KMS-11 (cell line): ENCODE results near the gene MYO15B.

ENCODE experiments used
- H2AFZ ChIP-seq: fragments of 200-600 bp; sonication (generic); 2 replicates; pipeline ENCODE4 v1.6.1; 2016; ENCODE audit warnings: antibody characterized with exemption, mixed run types, low read depth
- H3K27ac ChIP-seq: fragments of 200-600 bp; sonication (generic); 2 replicates; pipeline ENCODE4 v1.6.1; 2016; ENCODE audit warnings: mild to moderate bottlenecking, mixed run types
- H3K27me3 ChIP-seq: fragments of 200-600 bp; sonication (generic); 2 replicates; pipeline ENCODE4 v1.6.1; 2017; ENCODE audit warnings: mild to moderate bottlenecking, low read depth, mixed run types, moderate library complexity; ENCODE audit not compliant: insufficient read depth
- H3K36me3 ChIP-seq: fragments of 200-600 bp; sonication (generic); 2 replicates; pipeline ENCODE4 v1.6.1; 2017; ENCODE audit warnings: mild to moderate bottlenecking, mixed run types; ENCODE audit not compliant: insufficient read depth
- H3K4me1 ChIP-seq: fragments of 200-600 bp; sonication (generic); 2 replicates; pipeline ENCODE4 v1.6.1; 2016; ENCODE audit warnings: mild to moderate bottlenecking, low read depth, mixed run types; ENCODE audit not compliant: poor library complexity, severe bottlenecking
- H3K4me2 ChIP-seq: fragments of 200-600 bp; sonication (generic); 2 replicates; pipeline ENCODE4 v1.7.0; 2016; ENCODE audit warnings: mild to moderate bottlenecking, mixed run types
- H3K4me3 ChIP-seq: fragments of 200-600 bp; sonication (generic); IDR thresholded peaks from 2 replicates; pipeline ENCODE4 v1.6.1; 2017; ENCODE audit warnings: low read depth, low read length, mixed read lengths; ENCODE audit not compliant: insufficient read depth
- H3K79me2 ChIP-seq: fragments of 200-600 bp; sonication (generic); 2 replicates; pipeline ENCODE4 v1.6.1; 2016; ENCODE audit warnings: low read depth, mixed run types; ENCODE audit not compliant: insufficient read depth
- H3K9ac ChIP-seq: fragments of 200-600 bp; sonication (generic); 2 replicates; pipeline ENCODE4 v1.6.1; 2016; ENCODE audit warnings: mild to moderate bottlenecking, mixed run types
- H4K20me1 ChIP-seq: fragments of 200-600 bp; sonication (generic); 2 replicates; pipeline ENCODE4 v1.6.1; 2016; ENCODE audit warnings: mild to moderate bottlenecking, mixed run types; ENCODE audit not compliant: insufficient read depth
- TF ChIP-seq, protein P1 (sequence below): fragments of 200-600 bp; sonication (generic); conservative IDR thresholded peaks from 2 replicates; pipeline ENCODE4 v1.6.1; 2017; ENCODE audit warnings: low read depth, mild to moderate bottlenecking, antibody characterized with exemption, low read length, moderate library complexity, mixed read lengths

The MYO15B gene

DNA sequence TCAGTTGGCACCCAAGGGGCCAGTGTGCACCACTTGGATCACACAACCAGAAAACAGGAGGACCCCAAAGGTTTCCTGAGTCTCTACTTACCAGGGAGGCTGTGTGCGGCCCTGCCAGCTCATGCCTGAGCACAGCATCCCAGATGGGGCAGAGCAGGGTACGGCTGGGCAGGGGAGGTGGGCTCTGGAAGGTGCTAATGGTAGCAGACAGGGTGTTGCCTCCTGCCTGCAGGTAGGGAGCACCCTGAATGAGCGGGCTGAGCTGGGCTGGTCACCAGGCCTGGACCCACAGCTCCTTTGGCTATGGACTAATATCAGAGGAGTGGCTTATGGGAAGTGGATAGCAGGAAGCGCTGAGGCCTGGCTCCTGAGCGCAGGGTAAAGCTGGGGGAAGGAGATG is 64.7 kb downstream of the MYO15B start:
- no peak overlapping the region for H3K4me3 ChIP-seq
- TF ChIP-seq, protein P1, sequence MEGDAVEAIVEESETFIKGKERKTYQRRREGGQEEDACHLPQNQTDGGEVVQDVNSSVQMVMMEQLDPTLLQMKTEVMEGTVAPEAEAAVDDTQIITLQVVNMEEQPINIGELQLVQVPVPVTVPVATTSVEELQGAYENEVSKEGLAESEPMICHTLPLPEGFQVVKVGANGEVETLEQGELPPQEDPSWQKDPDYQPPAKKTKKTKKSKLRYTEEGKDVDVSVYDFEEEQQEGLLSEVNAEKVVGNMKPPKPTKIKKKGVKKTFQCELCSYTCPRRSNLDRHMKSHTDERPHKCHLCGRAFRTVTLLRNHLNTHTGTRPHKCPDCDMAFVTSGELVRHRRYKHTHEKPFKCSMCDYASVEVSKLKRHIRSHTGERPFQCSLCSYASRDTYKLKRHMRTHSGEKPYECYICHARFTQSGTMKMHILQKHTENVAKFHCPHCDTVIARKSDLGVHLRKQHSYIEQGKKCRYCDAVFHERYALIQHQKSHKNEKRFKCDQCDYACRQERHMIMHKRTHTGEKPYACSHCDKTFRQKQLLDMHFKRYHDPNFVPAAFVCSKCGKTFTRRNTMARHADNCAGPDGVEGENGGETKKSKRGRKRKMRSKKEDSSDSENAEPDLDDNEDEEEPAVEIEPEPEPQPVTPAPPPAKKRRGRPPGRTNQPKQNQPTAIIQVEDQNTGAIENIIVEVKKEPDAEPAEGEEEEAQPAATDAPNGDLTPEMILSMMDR, result no peak
- no peaks in the 10 kb centered on the region for H3K4me1 ChIP-seq
- H3K27me3 ChIP-seq, result no peaks in the 10 kb centered on the region
- no peak overlapping the region for H3K4me2 ChIP-seq
- H3K9ac ChIP-seq, result no peak overlapping the region
- no peak overlapping the region for H3K27ac ChIP-seq
- no peaks in the 10 kb centered on the region for H3K36me3 ChIP-seq
- H2AFZ ChIP-seq, result no peak overlapping the region
- H3K79me2 ChIP-seq, result no peaks in the 10 kb centered on the region
- H4K20me1 ChIP-seq, result no peaks in the 10 kb centered on the region

DNA sequence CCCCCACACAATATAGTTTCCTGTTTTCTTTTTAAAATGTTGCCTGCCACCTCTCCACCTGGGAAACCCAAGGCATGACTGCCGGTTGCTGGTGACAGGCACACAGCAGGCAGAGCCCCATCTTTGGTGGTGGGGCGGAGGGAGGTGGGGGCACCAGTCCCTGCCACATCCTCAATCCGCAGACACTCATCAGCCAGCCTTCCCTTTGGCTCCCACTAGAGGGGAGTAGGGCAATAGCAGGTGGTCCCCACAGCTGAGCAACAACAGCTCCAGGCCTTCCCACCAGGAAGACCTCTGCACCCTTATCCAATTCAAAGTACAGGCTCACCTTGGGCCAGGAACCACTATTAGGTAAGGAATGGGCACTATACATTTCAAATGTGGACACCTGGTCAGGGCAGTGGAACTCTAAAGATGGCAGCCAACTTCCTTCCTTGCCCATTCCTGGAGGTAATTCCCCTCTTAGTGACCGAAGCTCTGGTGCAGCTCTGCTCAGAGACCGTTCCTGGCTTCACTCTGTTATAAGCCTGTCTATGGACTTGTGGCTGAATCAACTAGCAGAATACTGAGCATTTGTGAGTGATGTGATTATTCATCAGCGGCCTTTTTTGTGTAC is 65.4 kb downstream of the MYO15B start:
- no peak overlapping the region for H3K4me2 ChIP-seq
- no peaks in the 10 kb centered on the region for H4K20me1 ChIP-seq
- H3K79me2 ChIP-seq, result no peaks in the 10 kb centered on the region
- H2AFZ ChIP-seq, result no peak overlapping the region
- no peaks in the 10 kb centered on the region for H3K27me3 ChIP-seq
- no peak overlapping the region for H3K9ac ChIP-seq
- no peak overlapping the region for H3K4me3 ChIP-seq
- no peaks in the 10 kb centered on the region for H3K4me1 ChIP-seq
- TF ChIP-seq, protein P1, result peak; percentile 85
- no peak overlapping the region for H3K27ac ChIP-seq
- no peaks in the 10 kb centered on the region for H3K36me3 ChIP-seq

DNA sequence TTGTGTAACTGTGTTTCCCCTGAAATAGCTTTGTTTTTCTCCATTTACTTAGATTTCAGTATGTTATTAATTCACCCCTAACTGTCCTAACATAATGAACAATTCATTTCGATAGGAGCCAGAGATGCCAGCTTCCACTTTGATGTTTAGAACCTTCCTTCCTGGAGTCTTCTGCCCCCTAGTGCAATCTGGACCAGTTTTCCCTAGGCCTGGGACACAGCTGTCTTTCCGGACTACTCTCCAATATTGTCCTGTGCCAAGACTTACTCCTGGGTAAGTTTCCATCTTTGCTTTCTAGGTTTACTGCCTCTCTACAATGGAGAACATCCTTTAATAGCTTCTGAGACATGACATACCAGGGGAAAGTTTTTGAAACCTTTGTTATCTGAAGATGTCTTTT is 66.6 kb downstream of the MYO15B start:
- Histone ChIP-seq H4K20me1 (no peaks in the 10 kb centered on the region), H3K9ac (no peak overlapping the region), H3K36me3 (no peaks in the 10 kb centered on the region), H3K27ac (no peak overlapping the region), H3K4me2 (no peak overlapping the region), H3K4me3 (no peak overlapping the region), H3K79me2 (no peaks in the 10 kb centered on the region), H3K4me1 (no peaks in the 10 kb centered on the region), H3K27me3 (no peaks in the 10 kb centered on the region), H2AFZ (no peak overlapping the region)
- TF ChIP-seq, protein P1, result no peak

DNA sequence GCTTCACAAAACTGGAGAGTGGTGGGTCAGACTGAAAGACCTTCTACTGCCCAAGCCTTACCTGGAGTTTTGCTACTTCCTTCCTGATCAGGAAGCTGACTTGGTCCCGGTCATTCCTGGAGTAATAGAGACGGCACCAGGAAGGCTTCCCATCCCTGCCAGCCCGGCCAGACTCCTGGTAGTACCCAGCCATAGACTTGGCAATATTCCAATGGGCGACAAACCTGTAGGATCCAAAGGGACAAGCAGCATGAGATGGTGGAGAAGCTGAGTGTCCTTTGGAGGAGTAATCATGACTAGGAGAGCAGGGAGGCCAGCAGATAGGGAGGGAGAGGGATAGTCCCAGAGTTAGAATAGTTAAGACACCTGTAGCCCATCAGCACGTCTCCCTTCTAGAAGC is 70.6 kb downstream of the MYO15B start:
- Histone ChIP-seq H3K4me3 (no peak overlapping the region), H3K27me3 (no peaks in the 10 kb centered on the region), H3K79me2 (no peaks in the 10 kb centered on the region), H3K4me1 (no peaks in the 10 kb centered on the region), H3K9ac (no peak overlapping the region), H2AFZ (no peak overlapping the region), H3K27ac (no peak overlapping the region), H3K36me3 (no peaks in the 10 kb centered on the region), H4K20me1 (no peaks in the 10 kb centered on the region), H3K4me2 (no peak overlapping the region)
- TF ChIP-seq, protein P1, result no peak
